ENCODE measurements around the gene IFNA13.
A peak's percentile ranks its signal among the peaks of the same experiment; 100 is the strongest.

The IFNA13 gene

GRCh38 chr9:21357479-21358460 lies 10.1 kb downstream of the IFNA13 start:
- no peak for DNase-seq (ENCODE audit: low read depth in 2 of 2)

GRCh38 chr9:21350787-21351186 lies 17.1 kb downstream of the IFNA13 start, which contains the start of gene IFNA6:
IFNA6 (minus strand) TSS chr9:21350887; CDS start chr9:21350887, 0 bp downstream.
- no peak for DNase-seq (ENCODE audit: low read depth in 2 of 2)

- no peak for DNase-seq (ENCODE audit: low read depth in 2 of 2)
Measured at GRCh38 chr9:21348430-21348970, 19.4 kb downstream of the IFNA13 start.

GRCh38 chr9:21340735-21341134 lies 27.1 kb downstream of the IFNA13 start:
- no peak for DNase-seq (ENCODE audit: low read depth in 2 of 2)

- DNase-seq (ENCODE audit: low read depth in 2 of 2): no peak
Measured at GRCh38 chr9:21336457-21336856, 31.4 kb downstream of the IFNA13 start.

GRCh38 chr9:21334701-21335632 lies 32.9 kb downstream of the IFNA13 start, which contains the start of gene KLHL9:
KLHL9 (minus strand) TSS chr9:21335404; CDS start chr9:21334859, 545 bp downstream.
- peak; percentile 73 to 84 for DNase-seq (ENCODE audit: low read depth in 2 of 2)

- no peak for DNase-seq (ENCODE audit: low read depth in 2 of 2)
Measured at GRCh38 chr9:21333226-21333625, 34.6 kb downstream of the IFNA13 start.

GRCh38 chr9:21331676-21332402 lies 36.0 kb downstream of the IFNA13 start:
- no peak for DNase-seq (ENCODE audit: low read depth in 2 of 2)

GRCh38 chr9:21326526-21327139 lies 41.2 kb downstream of the IFNA13 start:
- no peak for DNase-seq (ENCODE audit: low read depth in 2 of 2)

GRCh38 chr9:21324047-21324446 lies 43.8 kb downstream of the IFNA13 start:
- DNase-seq (ENCODE audit: low read depth in 2 of 2): no peak

- DNase-seq (ENCODE audit: low read depth in 2 of 2): no peak
Measured at GRCh38 chr9:21322911-21323461, 44.9 kb downstream of the IFNA13 start.

- no peak for DNase-seq (ENCODE audit: low read depth in 2 of 2)
Measured at GRCh38 chr9:21320465-21320864, 47.4 kb downstream of the IFNA13 start.

GRCh38 chr9:21317956-21318923 lies 49.6 kb downstream of the IFNA13 start:
- peak in 1 of 2 experiments; percentile 11 for DNase-seq (ENCODE audit: low read depth in 2 of 2)
